Stimulated activated naive CD8-positive, alpha-beta T cell treated with anti-CD3 and anti-CD28 coated beads, Interleukin-15, amount 100 ng/mL, for 72 hours (primary cell): ENCODE data around the gene MCRIP2.
"Not testable (repeated sequence)": the region's sequence is repeated elsewhere in the genome, so short reads cannot be mapped to it uniquely, and the experiment has no call there.

Source experiments
- ATAC-seq: fragments of 150-1000 bp; cut with Tn5 transposase; 2 replicates; pipeline ENCODE4 v1.10.0; 2021; ENCODE audit warnings: mild to moderate bottlenecking, moderate library complexity
- DNase-seq, 2 donors: peaks; one replicate each; pipeline ENCODE4 v3.0.0; 2021 to 2022
- H3K27ac Mint-ChIP-seq, 2 donors: one replicate each; pipeline ENCODE4 v1.8.0; 2022; ENCODE audit warnings: mild to moderate bottlenecking in 2 of 2, mixed read lengths in 2 of 2, moderate library complexity in 2 of 2
- H3K27me3 Mint-ChIP-seq: one replicate; pipeline ENCODE4 v1.8.0; 2022; ENCODE audit warnings: mixed read lengths
- H3K4me1 Mint-ChIP-seq: one replicate; pipeline ENCODE4 v1.8.0; 2022; ENCODE audit warnings: mild to moderate bottlenecking, mixed read lengths
- H3K4me3 Mint-ChIP-seq, 2 donors: one replicate each; pipeline ENCODE4 v1.8.0; 2022; ENCODE audit warnings: mild to moderate bottlenecking in 2 of 2, mixed read lengths in 2 of 2, moderate library complexity in 1 of 2
- H3K9me3 Mint-ChIP-seq, 2 donors: one replicate each; pipeline ENCODE4 v1.8.0; 2022; ENCODE audit warnings: mixed read lengths in 2 of 2

Gene MCRIP2

GRCh38 chr16:684071-684794 is 42.6 kb downstream of the MCRIP2 start, which contains the start of gene JMJD8:
TSS of gene JMJD8 (minus strand) at chr16:684334. CDS start at chr16:684319, 15 bp downstream.
- peak; percentile 95 to 97 for DNase-seq
- Mint-ChIP-seq H3K9me3 (no peaks in the 10 kb centered on the region), H3K4me1 (peaks cover 78% of the 10 kb centered on the region), H3K4me3 (peak within 1 kb of the TSS; percentile 83 to 90), H3K27me3 (no peaks in the 10 kb centered on the region), H3K27ac (peak within 1 kb of the TSS; percentile 33 to 82)
- peak; percentile 87 for ATAC-seq

GRCh38 chr16:684961-685696 is 43.5 kb downstream of the MCRIP2 start:
- no peaks in the 10 kb centered on the region for H3K27me3 Mint-ChIP-seq
- no peak for DNase-seq
- H3K9me3 Mint-ChIP-seq: no peaks in the 10 kb centered on the region
- peaks cover 82% of the 10 kb centered on the region for H3K4me1 Mint-ChIP-seq
- H3K27ac Mint-ChIP-seq: no peak overlapping the region
- ATAC-seq: no peak
- no peak overlapping the region for H3K4me3 Mint-ChIP-seq

GRCh38 chr16:685967-686366 is 44.3 kb downstream of the MCRIP2 start:
- no peaks in the 10 kb centered on the region for H3K27me3 Mint-ChIP-seq
- no peak for ATAC-seq
- no peak overlapping the region for H3K27ac Mint-ChIP-seq
- DNase-seq: no peak
- peaks cover 0 to 4% of the 10 kb centered on the region in 2 donors for H3K9me3 Mint-ChIP-seq
- H3K4me3 Mint-ChIP-seq: peak overlapping the region; percentile 29 to 42
- H3K4me1 Mint-ChIP-seq: peaks cover 88% of the 10 kb centered on the region

GRCh38 chr16:686459-687260 is 45.0 kb downstream of the MCRIP2 start:
- H3K4me1 Mint-ChIP-seq: peaks cover 85% of the 10 kb centered on the region
- H3K27ac Mint-ChIP-seq: no peak overlapping the region
- peaks cover 0 to 9% of the 10 kb centered on the region in 2 donors for H3K9me3 Mint-ChIP-seq
- no peaks in the 10 kb centered on the region for H3K27me3 Mint-ChIP-seq
- ATAC-seq (no peak), DNase-seq (no peak)
- H3K4me3 Mint-ChIP-seq: no peak overlapping the region

- ATAC-seq (no peak), DNase-seq (no peak)
- no peak overlapping the region for H3K27ac Mint-ChIP-seq
- H3K9me3 Mint-ChIP-seq: peaks cover 0 to 9% of the 10 kb centered on the region in 2 donors
- H3K4me3 Mint-ChIP-seq: no peak overlapping the region
- H3K27me3 Mint-ChIP-seq: peaks cover under 1% of the 10 kb centered on the region
- peaks cover 77% of the 10 kb centered on the region for H3K4me1 Mint-ChIP-seq
Observed at GRCh38 chr16:687499-687898, 45.9 kb downstream of the MCRIP2 start.

- Mint-ChIP-seq H3K27ac (peak overlapping the region; percentile 91 to 96), H3K27me3 (peaks cover 12% of the 10 kb centered on the region)
Observed at GRCh38 chr16:689175-689897, 47.7 kb downstream of the MCRIP2 start.

GRCh38 chr16:691242-691641 is 49.6 kb downstream of the MCRIP2 start:
- not testable (repeated sequence) for H3K27ac Mint-ChIP-seq, DNase-seq, ATAC-seq, H3K9me3 Mint-ChIP-seq
- H3K4me1 Mint-ChIP-seq: peaks cover 66% of the 10 kb centered on the region
- peaks cover 12% of the 10 kb centered on the region for H3K27me3 Mint-ChIP-seq
- H3K4me3 Mint-ChIP-seq: peak overlapping the region; percentile 39 to 88

More at GRCh38 chr16:689175-689897, 47.7 kb downstream of the MCRIP2 start:
- DNase-seq: no peak
- Mint-ChIP-seq H3K9me3 (peaks cover 0 to 9% of the 10 kb centered on the region in 2 donors), H3K4me1 (peaks cover 74% of the 10 kb centered on the region), H3K4me3 (peak overlapping the region; percentile 88 to 94)
- ATAC-seq: no peak

- H3K4me3 Mint-ChIP-seq: peak overlapping the region in 1 of 2 donors; percentile 69
- DNase-seq: no peak
- H3K9me3 Mint-ChIP-seq: peaks cover 0 to 9% of the 10 kb centered on the region in 2 donors
- H3K27me3 Mint-ChIP-seq: peaks cover 12% of the 10 kb centered on the region
- H3K4me1 Mint-ChIP-seq: peaks cover 64% of the 10 kb centered on the region
- no peak overlapping the region for H3K27ac Mint-ChIP-seq
- ATAC-seq: no peak
Observed at GRCh38 chr16:692356-693108, 50.9 kb downstream of the MCRIP2 start.

- ATAC-seq: no peak
- DNase-seq: no peak
- Mint-ChIP-seq H3K4me3 (peak overlapping the region; percentile 69 to 93), H3K27ac (peak overlapping the region in 1 of 2 donors; percentile 82), H3K9me3 (peaks cover 0 to 9% of the 10 kb centered on the region in 2 donors), H3K27me3 (peaks cover 12% of the 10 kb centered on the region), H3K4me1 (peaks cover 56% of the 10 kb centered on the region)
Observed at GRCh38 chr16:693364-693763, 51.7 kb downstream of the MCRIP2 start.

GRCh38 chr16:693766-694165 is 52.1 kb downstream of the MCRIP2 start:
- Mint-ChIP-seq H3K9me3 (peaks cover 0 to 9% of the 10 kb centered on the region in 2 donors), H3K4me3 (peak overlapping the region; percentile 69 to 93), H3K4me1 (peaks cover 52% of the 10 kb centered on the region), H3K27me3 (peaks cover 12% of the 10 kb centered on the region), H3K27ac (no peak overlapping the region)
- ATAC-seq (no peak), DNase-seq (no peak)

GRCh38 chr16:694187-694862 is 52.7 kb downstream of the MCRIP2 start:
- ATAC-seq (no peak), DNase-seq (no peak)
- Mint-ChIP-seq H3K27me3 (peaks cover 12% of the 10 kb centered on the region), H3K4me1 (peaks cover 47% of the 10 kb centered on the region), H3K27ac (no peak overlapping the region), H3K4me3 (peak overlapping the region; percentile 71 to 93), H3K9me3 (peaks cover 0 to 9% of the 10 kb centered on the region in 2 donors)

GRCh38 chr16:694863-695354 is 53.3 kb downstream of the MCRIP2 start:
- Mint-ChIP-seq H3K27ac (no peak overlapping the region), H3K27me3 (peaks cover 12% of the 10 kb centered on the region), H3K9me3 (peaks cover 0 to 9% of the 10 kb centered on the region in 2 donors), H3K4me3 (peak overlapping the region; percentile 71 to 93), H3K4me1 (peaks cover 42% of the 10 kb centered on the region)
- DNase-seq: no peak
- no peak for ATAC-seq

- Mint-ChIP-seq H3K4me3 (peak overlapping the region; percentile 84 to 93), H3K9me3 (peaks cover 0 to 9% of the 10 kb centered on the region in 2 donors), H3K27ac (peak overlapping the region; percentile 65 to 93), H3K4me1 (peaks cover 41% of the 10 kb centered on the region), H3K27me3 (peaks cover 12% of the 10 kb centered on the region)
- DNase-seq (peak; percentile 71 to 76), ATAC-seq (peak; percentile 87)
Observed at GRCh38 chr16:695355-696089, 53.9 kb downstream of the MCRIP2 start.
